Effector memory CD4-positive, alpha-beta T cell (primary cell): ENCODE data around the gene B4GALNT3.

Experiments
- DNase-seq, 3 donors: peaks; one replicate each; pipeline ENCODE4 v3.0.0-alpha.2; 2020
- H3K27ac ChIP-seq: 2 replicates; pipeline ENCODE4 v1.7.0; 2013; ENCODE audit warnings: mild to moderate bottlenecking, low read length, moderate library complexity; ENCODE audit not compliant: insufficient read depth, poor library complexity, severe bottlenecking
- H3K27me3 ChIP-seq: replicated peaks from 2 replicates; pipeline ENCODE4 v1.7.0; 2013; ENCODE audit warnings: mild to moderate bottlenecking, low read length; ENCODE audit not compliant: insufficient read depth, control insufficient read depth, poor library complexity, severe bottlenecking
- H3K36me3 ChIP-seq: 2 replicates; pipeline ENCODE4 v1.7.0; 2013; ENCODE audit warnings: mild to moderate bottlenecking, low read length, moderate library complexity; ENCODE audit not compliant: control insufficient read depth, insufficient read depth
- H3K4me1 ChIP-seq: 2 replicates; pipeline ENCODE4 v1.7.0; 2013; ENCODE audit warnings: low read length, mild to moderate bottlenecking; ENCODE audit not compliant: control insufficient read depth, insufficient read depth, poor library complexity, severe bottlenecking
- H3K4me3 ChIP-seq: 2 replicates; pipeline ENCODE4 v1.7.0; 2013; ENCODE audit warnings: low read length, low read depth, mild to moderate bottlenecking; ENCODE audit not compliant: insufficient read depth, poor library complexity, severe bottlenecking
- H3K9me3 ChIP-seq: 2 replicates; pipeline ENCODE4 v1.7.0; 2013; ENCODE audit warnings: mild to moderate bottlenecking, low read length, moderate library complexity; ENCODE audit not compliant: control insufficient read depth

Gene B4GALNT3

DNA sequence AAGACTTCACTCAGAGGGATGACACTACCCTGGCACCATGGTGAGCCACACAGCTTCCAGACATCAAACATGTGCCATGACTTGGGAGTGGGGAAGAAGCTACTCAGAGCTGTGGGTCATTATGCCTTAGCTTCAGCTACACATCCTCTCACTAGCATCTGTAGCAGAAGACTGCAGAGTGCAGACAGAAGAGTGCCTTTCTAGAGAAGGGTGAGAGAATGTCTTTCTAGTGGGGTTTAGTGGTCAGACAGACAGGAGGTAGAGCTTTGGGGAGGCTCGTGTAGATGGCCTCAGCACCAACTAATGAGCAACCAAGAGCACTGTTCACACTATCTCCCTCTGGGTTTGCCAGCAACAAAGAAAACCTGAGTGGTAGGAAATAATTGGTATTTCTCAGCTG lies 4.9 kb upstream of the B4GALNT3 start:
- no peak for DNase-seq
- no peak overlapping the region for H3K27ac ChIP-seq
- H3K27me3 ChIP-seq = no peaks in the 10 kb centered on the region
- H3K4me1 ChIP-seq = no peaks in the 10 kb centered on the region
- H3K36me3 ChIP-seq = no peaks in the 10 kb centered on the region
- H3K9me3 ChIP-seq = no peaks in the 10 kb centered on the region
- no peak overlapping the region for H3K4me3 ChIP-seq

- no peaks in the 10 kb centered on the region for H3K27me3 ChIP-seq
- no peak overlapping the region for H3K4me3 ChIP-seq
- H3K36me3 ChIP-seq = no peaks in the 10 kb centered on the region
- H3K4me1 ChIP-seq = peaks cover 2% of the 10 kb centered on the region
- no peaks in the 10 kb centered on the region for H3K9me3 ChIP-seq
- no peak overlapping the region for H3K27ac ChIP-seq
- DNase-seq = no peak
These were observed 3.9 kb upstream of the B4GALNT3 start for GRCh38 chr12:455821-456220.

DNA sequence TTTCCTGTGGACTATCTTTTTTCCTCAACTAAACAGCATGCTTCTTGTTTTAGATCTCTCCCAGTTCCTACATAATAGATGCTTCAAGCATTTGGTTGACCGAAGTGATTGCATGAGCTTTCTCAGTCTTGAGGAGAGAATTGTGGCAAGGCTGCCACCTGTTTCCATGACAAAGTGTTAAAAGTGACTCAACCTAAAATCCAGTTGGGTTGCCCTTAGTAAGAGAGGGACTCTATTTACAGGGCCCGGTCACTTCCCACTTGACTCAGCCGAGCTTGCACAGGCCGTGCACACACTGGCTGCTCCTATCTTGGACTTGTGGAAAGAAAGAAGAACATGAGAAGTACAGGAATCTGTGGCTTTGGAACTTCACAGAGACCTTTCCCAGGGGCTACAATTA lies 2.1 kb upstream of the B4GALNT3 start:
- H3K9me3 ChIP-seq = no peaks in the 10 kb centered on the region
- no peak overlapping the region for H3K27ac ChIP-seq
- peaks cover 2% of the 10 kb centered on the region for H3K4me1 ChIP-seq
- no peak for DNase-seq
- H3K27me3 ChIP-seq = no peaks in the 10 kb centered on the region
- H3K36me3 ChIP-seq = no peaks in the 10 kb centered on the region
- no peak overlapping the region for H3K4me3 ChIP-seq

DNA sequence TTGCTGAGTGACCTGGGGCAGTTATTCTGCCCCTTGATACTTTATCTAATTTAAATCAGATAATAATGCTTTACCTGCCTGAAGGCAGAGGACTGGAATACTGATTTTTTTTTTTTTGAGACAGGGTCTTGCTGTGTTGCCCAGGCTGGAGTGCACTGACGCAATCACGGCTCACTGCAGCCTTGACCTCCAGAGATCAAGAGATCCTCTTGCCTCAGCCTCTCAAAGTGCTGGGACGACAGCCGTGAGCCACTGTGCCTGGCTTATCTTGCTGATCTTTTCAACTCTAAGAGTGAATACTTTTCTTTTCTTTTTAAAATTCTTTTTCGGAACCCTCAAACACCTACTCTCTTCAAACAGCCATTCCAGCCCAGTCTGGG lies 699 bp upstream of the B4GALNT3 start:
- Histone ChIP-seq H3K27me3 (no peaks in the 10 kb centered on the region), H3K27ac (no peak overlapping the region), H3K9me3 (no peaks in the 10 kb centered on the region), H3K4me3 (peak overlapping the region; percentile 68), H3K36me3 (no peaks in the 10 kb centered on the region), H3K4me1 (peaks cover 2% of the 10 kb centered on the region)
- no peak for DNase-seq

DNA sequence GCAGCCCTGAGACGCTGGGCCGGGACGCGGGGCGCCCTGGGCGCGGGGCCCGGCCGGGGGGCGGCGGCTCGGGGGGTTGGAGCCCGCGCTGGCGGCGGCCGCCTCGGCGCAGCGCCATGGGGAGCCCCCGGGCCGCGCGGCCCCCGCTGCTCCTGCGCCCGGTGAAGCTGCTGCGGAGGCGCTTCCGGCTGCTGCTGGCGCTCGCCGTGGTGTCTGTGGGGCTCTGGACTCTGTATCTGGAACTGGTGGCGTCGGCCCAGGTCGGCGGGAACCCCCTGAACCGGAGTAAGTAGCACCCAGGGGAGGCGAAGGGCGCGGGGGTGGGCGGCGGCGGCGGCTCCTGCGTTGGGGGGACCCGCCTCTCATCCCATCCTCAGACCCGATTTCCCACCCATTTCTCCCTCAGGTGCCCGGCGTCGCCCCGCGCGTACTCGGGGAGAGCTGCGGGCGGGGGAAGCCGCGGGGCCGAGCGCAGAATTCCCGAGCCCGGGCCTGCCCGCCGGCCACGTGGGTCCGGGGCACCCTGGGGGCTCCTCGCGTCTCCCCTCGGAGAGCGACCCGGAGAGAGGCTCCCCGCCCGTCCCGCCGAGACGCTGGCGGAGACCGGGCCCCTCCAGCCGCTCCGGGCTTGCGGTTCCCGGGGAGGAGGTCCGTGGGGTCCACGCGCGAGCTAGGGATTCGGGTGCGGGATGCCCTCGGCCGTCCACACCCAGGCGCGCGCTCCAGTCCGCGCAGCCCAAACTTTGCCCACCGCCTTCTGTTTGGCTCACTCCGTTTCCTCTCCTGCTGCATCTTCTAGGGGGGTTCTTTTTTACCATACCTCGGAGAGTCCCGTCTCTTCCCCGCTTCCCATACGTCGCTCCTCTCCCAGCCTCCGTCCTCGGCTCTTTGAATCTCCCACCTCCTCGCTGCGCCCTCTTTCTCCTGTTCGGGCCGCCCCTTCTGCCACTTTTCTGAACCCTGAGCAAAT lies 807 bp downstream of the B4GALNT3 start:
- DNase-seq = peak; percentile 6 to 26 (median 26)

DNA sequence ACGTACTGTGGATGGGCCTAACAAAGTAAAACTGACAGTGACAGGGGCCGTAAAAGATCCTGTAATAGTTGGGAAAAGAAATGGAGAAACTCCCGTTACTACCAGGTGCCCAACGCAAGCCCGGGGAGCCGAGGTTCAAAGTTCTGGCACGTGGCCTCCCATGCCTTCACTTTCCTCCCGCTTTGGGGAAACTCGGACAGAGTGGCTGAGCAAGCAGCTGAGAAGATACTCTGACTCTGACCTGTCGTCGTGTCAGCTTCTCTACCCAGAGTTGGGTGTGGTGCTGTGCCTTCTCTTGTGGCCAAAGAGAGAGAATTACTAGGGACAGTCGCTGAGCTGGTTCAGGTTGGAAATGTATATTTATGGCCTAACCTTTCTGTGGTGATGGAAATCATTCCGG lies 1.7 kb downstream of the B4GALNT3 start:
- H3K9me3 ChIP-seq = no peaks in the 10 kb centered on the region
- H3K36me3 ChIP-seq = no peaks in the 10 kb centered on the region
- peaks cover 2% of the 10 kb centered on the region for H3K4me1 ChIP-seq
- DNase-seq = no peak
- no peak overlapping the region for H3K27ac ChIP-seq
- no peaks in the 10 kb centered on the region for H3K27me3 ChIP-seq
- H3K4me3 ChIP-seq = no peak overlapping the region

More for the DNA sequence above, 807 bp downstream of the B4GALNT3 start:
- no peaks in the 10 kb centered on the region for H3K27me3 ChIP-seq
- H3K9me3 ChIP-seq = no peaks in the 10 kb centered on the region
- H3K36me3 ChIP-seq = no peaks in the 10 kb centered on the region
- peak overlapping the region; percentile 63 for H3K4me3 ChIP-seq
- H3K4me1 ChIP-seq = peaks cover 2% of the 10 kb centered on the region
- no peak overlapping the region for H3K27ac ChIP-seq

DNA sequence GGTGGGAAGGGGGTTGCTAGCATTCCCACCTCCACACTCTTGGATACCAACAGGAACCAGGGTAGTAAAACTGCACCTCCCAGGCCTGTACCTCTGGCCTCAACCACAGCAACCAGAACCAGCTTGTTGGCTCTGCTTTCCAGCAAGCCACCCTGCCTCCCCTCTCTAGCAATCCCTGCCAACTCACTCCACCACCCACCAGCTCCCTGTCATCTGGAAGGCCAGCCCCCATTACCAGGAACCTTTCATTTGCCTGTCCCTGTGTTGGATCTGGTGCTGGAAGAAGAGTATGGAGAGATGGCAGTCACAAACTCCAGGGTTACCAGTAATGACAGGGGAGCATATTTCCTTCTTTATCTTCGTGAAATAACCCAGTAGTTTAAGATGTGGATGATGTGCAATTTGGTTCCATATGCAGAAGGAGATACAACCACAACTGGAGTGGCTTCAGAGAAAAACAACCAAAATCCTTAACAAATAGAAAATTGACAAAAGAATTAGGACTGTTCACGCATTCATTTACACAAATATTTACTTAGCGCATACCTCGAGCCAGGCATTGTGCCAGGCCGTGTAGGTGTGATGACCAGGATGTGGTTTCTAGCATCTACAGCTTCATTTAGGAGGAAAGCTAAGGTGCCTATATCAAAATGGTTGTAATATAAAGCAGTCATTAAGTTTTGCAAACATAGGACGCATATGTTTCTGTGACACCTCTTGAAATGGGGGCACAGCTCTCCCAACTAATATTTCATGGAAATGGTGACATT lies 3.4 kb downstream of the B4GALNT3 start:
- H3K9me3 ChIP-seq = no peaks in the 10 kb centered on the region
- H3K4me1 ChIP-seq = peaks cover 2% of the 10 kb centered on the region
- no peak overlapping the region for H3K27ac ChIP-seq
- H3K36me3 ChIP-seq = no peaks in the 10 kb centered on the region
- no peaks in the 10 kb centered on the region for H3K27me3 ChIP-seq
- no peak overlapping the region for H3K4me3 ChIP-seq
- DNase-seq = no peak

DNA sequence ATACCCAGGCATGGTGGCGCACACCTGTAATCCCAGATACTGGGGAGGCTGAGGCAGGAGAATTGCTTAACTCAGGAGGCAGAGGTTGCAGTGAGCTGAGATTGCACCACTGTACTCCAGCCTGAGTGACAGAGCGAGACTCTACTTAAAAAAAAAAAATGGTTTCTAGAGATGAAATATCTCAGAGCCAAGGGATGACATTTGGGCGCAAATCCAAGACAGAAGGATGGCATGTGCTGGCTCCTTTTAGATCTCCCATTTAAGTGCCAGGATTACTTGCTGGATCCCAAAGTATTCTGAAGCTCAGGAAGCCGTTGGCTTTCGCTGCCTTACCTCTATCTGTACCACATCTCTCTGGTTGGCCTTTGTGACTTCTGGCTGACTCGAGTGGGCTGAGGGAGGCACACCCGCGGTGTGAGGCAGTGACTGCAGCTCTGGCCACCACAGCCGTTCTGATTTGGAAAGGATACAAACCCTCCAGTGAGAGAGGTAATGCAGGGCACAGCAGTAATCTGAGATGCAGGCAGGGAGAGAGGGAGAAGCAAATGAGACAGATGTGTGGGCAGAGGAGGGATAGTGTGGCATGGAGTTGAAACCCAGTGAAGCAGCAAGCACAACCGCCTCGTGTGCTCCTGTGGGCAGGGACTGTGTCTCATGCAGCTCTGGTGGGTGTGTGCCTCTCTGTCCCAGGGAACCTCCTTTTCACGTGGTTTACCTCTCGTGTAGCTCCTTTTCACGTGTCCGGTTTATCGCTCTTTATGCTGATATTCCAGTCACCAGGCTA lies 4.9 kb downstream of the B4GALNT3 start:
- H3K36me3 ChIP-seq = no peaks in the 10 kb centered on the region
- no peak for DNase-seq
- H3K9me3 ChIP-seq = no peaks in the 10 kb centered on the region
- no peaks in the 10 kb centered on the region for H3K27me3 ChIP-seq
- H3K4me3 ChIP-seq = no peak overlapping the region
- peaks cover 2% of the 10 kb centered on the region for H3K4me1 ChIP-seq
- no peak overlapping the region for H3K27ac ChIP-seq

- no peaks in the 10 kb centered on the region for H3K27me3 ChIP-seq
- H3K27ac ChIP-seq = no peak overlapping the region
- H3K9me3 ChIP-seq = no peaks in the 10 kb centered on the region
- no peak for DNase-seq
- H3K4me3 ChIP-seq = no peak overlapping the region
- no peaks in the 10 kb centered on the region for H3K4me1 ChIP-seq
- no peaks in the 10 kb centered on the region for H3K36me3 ChIP-seq
These were observed 6.3 kb downstream of the B4GALNT3 start for GRCh38 chr12:466039-466438.
